Lung (tissue), 12 donors: ENCODE results near the gene PHF21B. TPM values are rescaled to one million over a fixed set of nuclear protein-coding genes. Genes with fewer than 3 reads are reported as not detected.

Source experiments
- ATAC-seq: fragments of 200-7000 bp; cut with Tn5 transposase; one replicate; pipeline ENCODE4 v1.9.1; 2020; ENCODE audit warnings: moderate number of reproducible peaks; ENCODE audit not compliant: insufficient read depth, low FRiP score
- DNase-seq, 3 donors: peaks; one replicate each; pipeline ENCODE4 v3.0.0-alpha.2; 2013 to 2017
- H3K27ac ChIP-seq, 2 donors: one replicate each; pipeline ENCODE4 v1.5.1; 2013; ENCODE audit warnings: mild to moderate bottlenecking in 2 of 2, moderate library complexity in 2 of 2, control low read depth in 1 of 2, inconsistent platforms in 1 of 2, low read depth in 1 of 2, low read length in 1 of 2
- H3K27me3 ChIP-seq, 3 donors: one replicate each; pipeline ENCODE4 v1.5.1; 2013; ENCODE audit warnings: low read length in 2 of 3; ENCODE audit not compliant: control insufficient read depth in 3 of 3, insufficient read depth in 3 of 3
- H3K36me3 ChIP-seq, 4 donors: one replicate each; pipeline ENCODE4 v1.5.1; 2013; ENCODE audit warnings: low read length in 4 of 4, mild to moderate bottlenecking in 1 of 4, moderate library complexity in 1 of 4; ENCODE audit not compliant: control insufficient read depth in 4 of 4, insufficient read depth in 4 of 4
- H3K4me1 ChIP-seq, 5 donors: one replicate each; pipeline ENCODE4 v1.5.1; 2013; ENCODE audit warnings: low read length in 5 of 5, mild to moderate bottlenecking in 2 of 5, moderate library complexity in 1 of 5; ENCODE audit not compliant: control insufficient read depth in 5 of 5, insufficient read depth in 5 of 5
- H3K4me3 ChIP-seq: one replicate; pipeline ENCODE4 v1.5.1; 2013; ENCODE audit warnings: mild to moderate bottlenecking, control low read depth, moderate library complexity
- H3K9ac ChIP-seq, 2 donors: one replicate each; pipeline ENCODE4 v1.5.1; 2013; ENCODE audit warnings: low read length in 2 of 2, control low read depth in 1 of 2; ENCODE audit not compliant: insufficient read depth in 1 of 2
- H3K9me3 ChIP-seq, 4 donors: one replicate each; pipeline ENCODE4 v1.5.1; 2013; ENCODE audit warnings: low read length in 3 of 4, mild to moderate bottlenecking in 1 of 4, moderate library complexity in 1 of 4; ENCODE audit not compliant: control insufficient read depth in 4 of 4, insufficient read depth in 3 of 4
- WGBS, 2 donors: extraction: QIAGEN DNeasy Blood & Tissue Kit; methylation state at CpG; one replicate each; pipeline ENCODE4 v1.1.7; 2013; 5-methylcytosine and 5-hydroxymethylcytosine counted together
- polyA plus RNA-seq, 2 donors: library from polyadenylated mRNA; stranded (reverse); fragments of 200-250 nt; gene quantifications; one replicate each; pipeline ENCODE4 v1.2.1, GENCODE V29; 2013
- total RNA-seq, 2 donors: library from RNA; depleted of rRNA in 1 of 2; stranded (reverse); fragments of >200 nt in 1 of 2; gene quantifications; one replicate each; pipeline ENCODE4 v1.2.1, GENCODE V29; 2014 to 2021
- TF ChIP-seq, protein P1 (sequence below): IDR thresholded peaks from 2 replicates; pipeline ENCODE4 v1.5.1; 2012; ENCODE audit warnings: mild to moderate bottlenecking; ENCODE audit errors: control extremely low read depth, extremely low read depth
- donor health status: control.
- donor health status: control.
- donor health status: Bipolar disorder and iron deficiency.
- donor health status: healthy.
- donor health status: DM: yes; HTN: yes; CAD: no.

PHF21B gene
- total and polyA plus RNA-seq, 4 donors: 0.03 to 0.43 (median 0.26) TPM

- 86 to 89% methylated on average over 10 of the region's 10 CpGs for WGBS, 2 donors
- Histone ChIP-seq H3K4me1 (no peaks in the 10 kb centered on the region), H3K4me3 (no peak overlapping the region), H3K9ac (no peak overlapping the region), H3K27ac (no peak overlapping the region), H3K9me3 (peaks cover 0 to 6% (median 0%) of the 10 kb centered on the region in 4 donors), H3K36me3 (no peaks in the 10 kb centered on the region), H3K27me3 (peaks cover 0 to 14% (median 0%) of the 10 kb centered on the region in 3 donors)
- TF ChIP-seq, protein P1, sequence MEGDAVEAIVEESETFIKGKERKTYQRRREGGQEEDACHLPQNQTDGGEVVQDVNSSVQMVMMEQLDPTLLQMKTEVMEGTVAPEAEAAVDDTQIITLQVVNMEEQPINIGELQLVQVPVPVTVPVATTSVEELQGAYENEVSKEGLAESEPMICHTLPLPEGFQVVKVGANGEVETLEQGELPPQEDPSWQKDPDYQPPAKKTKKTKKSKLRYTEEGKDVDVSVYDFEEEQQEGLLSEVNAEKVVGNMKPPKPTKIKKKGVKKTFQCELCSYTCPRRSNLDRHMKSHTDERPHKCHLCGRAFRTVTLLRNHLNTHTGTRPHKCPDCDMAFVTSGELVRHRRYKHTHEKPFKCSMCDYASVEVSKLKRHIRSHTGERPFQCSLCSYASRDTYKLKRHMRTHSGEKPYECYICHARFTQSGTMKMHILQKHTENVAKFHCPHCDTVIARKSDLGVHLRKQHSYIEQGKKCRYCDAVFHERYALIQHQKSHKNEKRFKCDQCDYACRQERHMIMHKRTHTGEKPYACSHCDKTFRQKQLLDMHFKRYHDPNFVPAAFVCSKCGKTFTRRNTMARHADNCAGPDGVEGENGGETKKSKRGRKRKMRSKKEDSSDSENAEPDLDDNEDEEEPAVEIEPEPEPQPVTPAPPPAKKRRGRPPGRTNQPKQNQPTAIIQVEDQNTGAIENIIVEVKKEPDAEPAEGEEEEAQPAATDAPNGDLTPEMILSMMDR: no peak
- ATAC-seq: no peak
- no peak for DNase-seq
Observed at GRCh38 chr22:45051946-45052345, 42.1 kb upstream of the PHF21B start.

DNA sequence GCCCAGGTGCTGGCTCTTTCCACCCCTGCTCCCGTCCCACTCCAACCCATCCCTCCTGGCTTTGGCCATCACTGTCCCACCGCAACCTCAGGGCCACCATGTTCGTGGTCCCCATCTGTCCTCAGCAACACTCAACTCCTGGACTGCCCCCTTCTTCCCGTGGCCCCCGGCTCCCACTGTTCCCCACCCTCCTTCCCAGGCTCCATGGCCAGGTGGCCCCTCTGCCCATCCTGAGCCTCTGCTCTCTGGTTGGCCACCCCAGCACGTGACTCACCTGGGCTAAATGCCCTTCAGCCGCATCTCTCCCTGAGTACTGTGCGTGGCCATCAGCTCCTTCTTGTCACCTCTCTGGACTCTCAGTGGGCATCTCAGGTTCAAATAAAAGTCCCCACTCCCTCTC, 41.6 kb upstream of the PHF21B start:
- Histone ChIP-seq H3K4me3 (no peak overlapping the region), H3K36me3 (no peaks in the 10 kb centered on the region), H3K27me3 (peaks cover 0 to 14% (median 0%) of the 10 kb centered on the region in 3 donors), H3K27ac (no peak overlapping the region), H3K9me3 (peaks cover 0 to 4% (median 0%) of the 10 kb centered on the region in 4 donors), H3K9ac (no peak overlapping the region), H3K4me1 (no peaks in the 10 kb centered on the region)
- WGBS, 2 donors: 85 to 88% methylated on average over 8 of the region's 8 CpGs
- no peak for DNase-seq
- ATAC-seq: no peak
- TF ChIP-seq, protein P1: no peak

DNA sequence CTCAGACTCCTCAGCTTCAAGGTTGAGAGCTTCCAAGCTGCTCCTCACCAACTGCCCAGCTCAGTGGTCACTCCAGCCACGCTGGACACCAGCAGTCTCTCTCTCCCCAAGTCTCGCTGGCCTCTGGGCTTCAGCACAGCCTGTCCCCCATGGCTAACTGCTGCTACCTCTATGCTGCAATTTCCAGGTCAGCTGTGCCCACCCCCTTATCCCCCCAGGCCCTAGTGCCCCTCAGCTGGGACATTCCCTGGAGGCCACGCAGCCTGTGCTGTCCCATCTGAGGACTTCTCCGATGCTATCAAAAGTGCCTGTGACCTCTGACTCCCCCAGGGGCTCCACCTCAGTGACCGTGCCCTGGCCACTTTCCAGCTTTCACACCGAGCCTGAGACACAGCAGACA, 37.5 kb upstream of the PHF21B start:
- TF ChIP-seq, protein P1: no peak
- Histone ChIP-seq H3K4me1 (no peaks in the 10 kb centered on the region), H3K27me3 (peaks cover 0 to 17% (median 0%) of the 10 kb centered on the region in 3 donors), H3K9ac (no peak overlapping the region), H3K27ac (no peak overlapping the region), H3K4me3 (no peak overlapping the region), H3K36me3 (no peaks in the 10 kb centered on the region), H3K9me3 (peaks cover 0 to 5% (median 0%) of the 10 kb centered on the region in 4 donors)
- ATAC-seq (no peak), DNase-seq (no peak)
- WGBS, 2 donors: 29 to 56% methylated on average over 6 of the region's 6 CpGs

- no peak overlapping the region for H3K9ac ChIP-seq
- H3K36me3 ChIP-seq: no peaks in the 10 kb centered on the region
- 66 to 81% methylated on average over 7 of the region's 7 CpGs for WGBS, 2 donors
- DNase-seq: no peak
- ATAC-seq: no peak
- no peak overlapping the region for H3K4me3 ChIP-seq
- no peak overlapping the region for H3K27ac ChIP-seq
- no peaks in the 10 kb centered on the region for H3K4me1 ChIP-seq
- H3K9me3 ChIP-seq: peaks cover 0 to 5% (median 0%) of the 10 kb centered on the region in 4 donors
- TF ChIP-seq, protein P1: no peak
- H3K27me3 ChIP-seq: peaks cover 0 to 15% (median 0%) of the 10 kb centered on the region in 3 donors
Observed at GRCh38 chr22:45045208-45045607, 35.4 kb upstream of the PHF21B start.
